Measurements from ENCODE around the gene CYTH4. TPM values are rescaled to one million over a fixed set of nuclear protein-coding genes. Genes with fewer than 3 reads are reported as not detected.

CYTH4 gene
- polyA plus RNA-seq, 2 of the 4 experiments (the other 2 are of a cell fraction) = 0.05 to 0.10 TPM

- Histone ChIP-seq H3K4me2 (peak overlapping the region; percentile 30; the same call in 1 of the 3 replicates), H3K4me3 (no peak overlapping the region), H3K27ac (peak overlapping the region; percentile 19 to 74; a peak in 4 of 6 replicates), H3K9me3 (no peaks in the 10 kb centered on the region), H3K4me1 (peaks cover 45% of the 10 kb centered on the region)
- DNase-seq (ENCODE audit: low read depth in 1 of 2, low spot score in 1 of 2) = no peak
- WGBS (ENCODE audit: missing lambda C conversion rate) = 72% methylated on average over 8 of the region's 16 CpGs
- TF ChIP-seq ZFP36 (IDR thresholded peaks at IDR 0.05; ENCODE audit: borderline replicate concordance, partially characterized antibody) (peak; percentile 68), SREBF2 (IDR thresholded peaks at IDR 0.05) (no peak)
- no peak for FAIRE-seq
- POLR2A ChIA-PET = interaction anchor here (1.2 kb wide), 1 partner anchor 113 kb away, joined by 3 read pairs; no protein-coding TSS in a partner anchor
- ATAC-seq = no peak
- CTCF ChIA-PET = interaction anchor here (0.8 to 9.9 kb wide), 12 partner anchors 8 to 252 kb away, joined by 3 to 134 read pairs (median 4); partner anchors contain the start of gene ELFN2
Measured at GRCh38 chr22:37314315-37315074, 32.2 kb downstream of the CYTH4 start.

GRCh38 chr22:37316405-37316804 lies 34.1 kb downstream of the CYTH4 start:
- Histone ChIP-seq H3K4me3 (no peak overlapping the region), H3K27ac (peak overlapping the region; percentile 32 to 85; a peak in 5 of 6 replicates), H3K4me2 (no peak overlapping the region), H3K4me1 (peaks cover 51% of the 10 kb centered on the region), H3K9me3 (no peaks in the 10 kb centered on the region)
- CTCF ChIA-PET = interaction anchor here (0.6 to 9.9 kb wide), 42 partner anchors 10 to 241 kb away, joined by 3 to 134 read pairs (median 4); partner anchors contain the start of genes ELFN2 and MFNG
- FAIRE-seq (no peak), DNase-seq (ENCODE audit: low read depth in 1 of 2, low spot score in 1 of 2) (no peak), ATAC-seq (peak; percentile 7; a peak in 4 of 6 replicates)
- POLR2A ChIA-PET = no interaction called here
- TF ChIP-seq MYC (IDR thresholded peaks at IDR 0.05; ENCODE audit: borderline replicate concordance, low read length) (no peak), EHMT2 (IDR thresholded peaks at IDR 0.05; ENCODE audit: low read depth) (no peak), FOXS1 (CRISPR knock-in tag; IDR thresholded peaks at IDR 0.05) (no peak), HDAC2 (IDR thresholded peaks at IDR 0.05) (no peak), TP53 (CRISPR knock-in tag; IDR thresholded peaks at IDR 0.05) (no peak), HOXB5 (CRISPR knock-in tag; IDR thresholded peaks at IDR 0.05) (no peak), NFE2L2 (conservative IDR thresholded peaks at IDR 0.05; ENCODE audit: low read length) (no peak), RFX5 (IDR thresholded peaks at IDR 0.05) (no peak), CBX8 (IDR thresholded peaks at IDR 0.05) (no peak), NR3C1 (IDR thresholded peaks at IDR 0.05) (no peak)
- TF ChIP-seq, protein P1, sequence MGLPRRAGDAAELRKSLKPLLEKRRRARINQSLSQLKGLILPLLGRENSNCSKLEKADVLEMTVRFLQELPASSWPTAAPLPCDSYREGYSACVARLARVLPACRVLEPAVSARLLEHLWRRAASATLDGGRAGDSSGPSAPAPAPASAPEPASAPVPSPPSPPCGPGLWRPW (IDR thresholded peaks at IDR 0.05) = no peak
- TF ChIP-seq, protein P2, sequence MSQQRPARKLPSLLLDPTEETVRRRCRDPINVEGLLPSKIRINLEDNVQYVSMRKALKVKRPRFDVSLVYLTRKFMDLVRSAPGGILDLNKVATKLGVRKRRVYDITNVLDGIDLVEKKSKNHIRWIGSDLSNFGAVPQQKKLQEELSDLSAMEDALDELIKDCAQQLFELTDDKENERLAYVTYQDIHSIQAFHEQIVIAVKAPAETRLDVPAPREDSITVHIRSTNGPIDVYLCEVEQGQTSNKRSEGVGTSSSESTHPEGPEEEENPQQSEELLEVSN (IDR thresholded peaks at IDR 0.05; ENCODE audit: borderline replicate concordance, low read depth) = no peak
- TF ChIP-seq, protein P3, sequence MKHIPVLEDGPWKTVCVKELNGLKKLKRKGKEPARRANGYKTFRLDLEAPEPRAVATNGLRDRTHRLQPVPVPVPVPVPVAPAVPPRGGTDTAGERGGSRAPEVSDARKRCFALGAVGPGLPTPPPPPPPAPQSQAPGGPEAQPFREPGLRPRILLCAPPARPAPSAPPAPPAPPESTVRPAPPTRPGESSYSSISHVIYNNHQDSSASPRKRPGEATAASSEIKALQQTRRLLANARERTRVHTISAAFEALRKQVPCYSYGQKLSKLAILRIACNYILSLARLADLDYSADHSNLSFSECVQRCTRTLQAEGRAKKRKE (CRISPR knock-in tag; IDR thresholded peaks at IDR 0.05; ENCODE audit: low read depth) = no peak
- WGBS (ENCODE audit: missing lambda C conversion rate) = 82% methylated on average over 5 of the region's 6 CpGs

- peak; percentile 84 to 87 for DNase-seq (ENCODE audit: low read depth in 1 of 2, low spot score in 1 of 2)
- peak overlapping the region; percentile 33 to 85 for H3K27ac ChIP-seq
- ATAC-seq = peak; percentile 79 to 95
- H3K4me3 ChIP-seq = no peak overlapping the region
- peaks cover 55% of the 10 kb centered on the region for H3K4me1 ChIP-seq
- WGBS (ENCODE audit: missing lambda C conversion rate) = 40% methylated on average over 4 of the region's 11 CpGs
- peak; percentile 43 for FAIRE-seq
- POLR2A ChIA-PET = no interaction called here
- H3K9me3 ChIP-seq = no peaks in the 10 kb centered on the region
- CTCF ChIA-PET = interaction anchor here (0.6 to 9.9 kb wide), 42 partner anchors 9 to 251 kb away, joined by 3 to 134 read pairs (median 4); partner anchors contain the start of genes ELFN2 and MFNG
- no peak overlapping the region for H3K4me2 ChIP-seq
- TF ChIP-seq FOXS1 (CRISPR knock-in tag; IDR thresholded peaks at IDR 0.05) = no peak
- no peak for TF ChIP-seq GATA3 (IDR thresholded peaks at IDR 0.05; ENCODE audit: borderline replicate concordance)
- no peak for TF ChIP-seq EP300 (IDR thresholded peaks at IDR 0.05)
- TF ChIP-seq RCOR1 (IDR thresholded peaks at IDR 0.05; ENCODE audit: low read depth, low read length) = no peak
- TF ChIP-seq, protein P4, sequence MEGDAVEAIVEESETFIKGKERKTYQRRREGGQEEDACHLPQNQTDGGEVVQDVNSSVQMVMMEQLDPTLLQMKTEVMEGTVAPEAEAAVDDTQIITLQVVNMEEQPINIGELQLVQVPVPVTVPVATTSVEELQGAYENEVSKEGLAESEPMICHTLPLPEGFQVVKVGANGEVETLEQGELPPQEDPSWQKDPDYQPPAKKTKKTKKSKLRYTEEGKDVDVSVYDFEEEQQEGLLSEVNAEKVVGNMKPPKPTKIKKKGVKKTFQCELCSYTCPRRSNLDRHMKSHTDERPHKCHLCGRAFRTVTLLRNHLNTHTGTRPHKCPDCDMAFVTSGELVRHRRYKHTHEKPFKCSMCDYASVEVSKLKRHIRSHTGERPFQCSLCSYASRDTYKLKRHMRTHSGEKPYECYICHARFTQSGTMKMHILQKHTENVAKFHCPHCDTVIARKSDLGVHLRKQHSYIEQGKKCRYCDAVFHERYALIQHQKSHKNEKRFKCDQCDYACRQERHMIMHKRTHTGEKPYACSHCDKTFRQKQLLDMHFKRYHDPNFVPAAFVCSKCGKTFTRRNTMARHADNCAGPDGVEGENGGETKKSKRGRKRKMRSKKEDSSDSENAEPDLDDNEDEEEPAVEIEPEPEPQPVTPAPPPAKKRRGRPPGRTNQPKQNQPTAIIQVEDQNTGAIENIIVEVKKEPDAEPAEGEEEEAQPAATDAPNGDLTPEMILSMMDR (IDR thresholded peaks at IDR 0.05) = peak; percentile 71
- no peak for TF ChIP-seq FOSL2 (IDR thresholded peaks at IDR 0.05)
- TF ChIP-seq FOSL2 (CRISPR knock-in tag; IDR thresholded peaks at IDR 0.05) = peak; percentile 44
- TF ChIP-seq ZFP36 (IDR thresholded peaks at IDR 0.05; ENCODE audit: borderline replicate concordance, partially characterized antibody) = no peak
- TF ChIP-seq ZC3H11A (IDR thresholded peaks at IDR 0.05) = no peak
- TF ChIP-seq, protein P1 (IDR thresholded peaks at IDR 0.05) = no peak
- TF ChIP-seq TFCP2L1 (CRISPR knock-in tag; IDR thresholded peaks at IDR 0.05) = no peak
- no peak for TF ChIP-seq RARB (CRISPR knock-in tag; IDR thresholded peaks at IDR 0.05)
- no peak for TF ChIP-seq RFX5 (IDR thresholded peaks at IDR 0.05)
- no peak for TF ChIP-seq HOXB13 (CRISPR knock-in tag; IDR thresholded peaks at IDR 0.05; ENCODE audit: low read depth)
- TF ChIP-seq, protein P5, sequence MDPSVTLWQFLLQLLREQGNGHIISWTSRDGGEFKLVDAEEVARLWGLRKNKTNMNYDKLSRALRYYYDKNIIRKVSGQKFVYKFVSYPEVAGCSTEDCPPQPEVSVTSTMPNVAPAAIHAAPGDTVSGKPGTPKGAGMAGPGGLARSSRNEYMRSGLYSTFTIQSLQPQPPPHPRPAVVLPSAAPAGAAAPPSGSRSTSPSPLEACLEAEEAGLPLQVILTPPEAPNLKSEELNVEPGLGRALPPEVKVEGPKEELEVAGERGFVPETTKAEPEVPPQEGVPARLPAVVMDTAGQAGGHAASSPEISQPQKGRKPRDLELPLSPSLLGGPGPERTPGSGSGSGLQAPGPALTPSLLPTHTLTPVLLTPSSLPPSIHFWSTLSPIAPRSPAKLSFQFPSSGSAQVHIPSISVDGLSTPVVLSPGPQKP (IDR thresholded peaks at IDR 0.05; ENCODE audit: low read depth, low read length) = no peak
- peak; percentile 96 for TF ChIP-seq RAD21 (conservative IDR thresholded peaks at IDR 0.05 in 1 of 2, IDR thresholded peaks at IDR 0.05 in 1 of 2)
- peak; percentile 96 for TF ChIP-seq SMC3 (IDR thresholded peaks at IDR 0.05)
Measured at GRCh38 chr22:37316875-37317371, 34.6 kb downstream of the CYTH4 start.
